Prostate gland (tissue), 2 donors: Measurements from ENCODE around the gene GEMIN7.

Experiments
- CTCF ChIP-seq, 4 experiments: fragments of 200-600 bp in 2 of 4; fragments of 450-650 bp in 2 of 4; sonication (generic) in 2 of 4; IDR thresholded peaks; 1 replicate in 3 of 4; 2 replicates in 1 of 4; pipeline ENCODE4 v1.5.1; 2016 to 2019; ENCODE audit warnings: antibody characterized with exemption in 4 of 4, mild to moderate bottlenecking in 2 of 4, moderate library complexity in 2 of 4
- POLR2A ChIP-seq: fragments of 450-650 bp; IDR thresholded peaks from one replicate; pipeline ENCODE4 v1.6.1; 2016; ENCODE audit warnings: antibody characterized with exemption, mild to moderate bottlenecking
- POLR2AphosphoS5 ChIP-seq: sonication (generic); formaldehyde crosslinking; IDR thresholded peaks from one replicate; pipeline ENCODE4 v1.6.1; 2017; ENCODE audit warnings: antibody characterized with exemption

GRCh38 chr19:45068041-45068440, 11.0 kb upstream of the GEMIN7 start:
- no peak for TF ChIP-seq CTCF (IDR thresholded peaks at IDR 0.05)
- no peak for TF ChIP-seq POLR2A
- TF ChIP-seq POLR2AphosphoS5 = no peak
